DMS53 treated with DMSO at 0.1 percent for 48 hours (cell line): ENCODE results near the gene KLHDC8A.

ENCODE experiments used
- DNase-seq: peaks from one replicate; lab custom pipeline; 2025; ENCODE audit not compliant: unreplicated experiment; lab: John Stamatoyannopoulos, UW

Gene KLHDC8A

GRCh38 chr1:205319081-205320018 lies 37.4 kb downstream of the KLHDC8A start:
- DNase-seq, result peak; percentile 94

GRCh38 chr1:205318231-205318991 lies 38.3 kb downstream of the KLHDC8A start:
- peak; percentile 98 for DNase-seq

GRCh38 chr1:205317311-205317917 lies 39.3 kb downstream of the KLHDC8A start:
- peak; percentile 98 for DNase-seq

- DNase-seq, result peak; percentile 43
These were observed 40.6 kb downstream of the KLHDC8A start for GRCh38 chr1:205316161-205316566.

GRCh38 chr1:205315008-205315618 lies 41.6 kb downstream of the KLHDC8A start:
- peak; percentile 19 for DNase-seq

- no peak for DNase-seq
These were observed 43.0 kb downstream of the KLHDC8A start for GRCh38 chr1:205313563-205314308.

GRCh38 chr1:205312866-205313562 lies 43.7 kb downstream of the KLHDC8A start:
- DNase-seq, result no peak

GRCh38 chr1:205310976-205311704 lies 45.6 kb downstream of the KLHDC8A start:
- no peak for DNase-seq

GRCh38 chr1:205309741-205310140 lies 47.0 kb downstream of the KLHDC8A start:
- DNase-seq, result no peak

- DNase-seq, result no peak
These were observed 49.7 kb downstream of the KLHDC8A start for GRCh38 chr1:205306929-205307566.

GRCh38 chr1:205304695-205305070 lies 52.0 kb downstream of the KLHDC8A start:
- DNase-seq, result no peak

- no peak for DNase-seq
These were observed 52.6 kb downstream of the KLHDC8A start for GRCh38 chr1:205304046-205304694.

- DNase-seq, result no peak
These were observed 53.4 kb downstream of the KLHDC8A start for GRCh38 chr1:205303247-205303888.

- DNase-seq, result peak; percentile 47
These were observed 54.7 kb downstream of the KLHDC8A start for GRCh38 chr1:205301842-205302588.

- DNase-seq, result peak; percentile 98
These were observed 55.4 kb downstream of the KLHDC8A start for GRCh38 chr1:205301205-205301821.

- DNase-seq, result no peak
These were observed 56.6 kb downstream of the KLHDC8A start for GRCh38 chr1:205300149-205300548.
